Sigmoid colon (tissue), 7 donors: ENCODE data around the gene KCNJ3. TPM values are rescaled to one million over a fixed set of nuclear protein-coding genes. Genes with fewer than 3 reads are reported as not detected.

Experiments
- DNase-seq: peaks from one replicate; pipeline ENCODE4 v3.0.0-alpha.2; 2019
- H3K27ac ChIP-seq, 4 donors: fragments of 200-600 bp; sonication (generic); one replicate each; pipeline ENCODE4 v1.5.1; 2016 to 2019; ENCODE audit warnings: mild to moderate bottlenecking in 1 of 4
- H3K27me3 ChIP-seq, 3 donors: fragments of 200-600 bp; sonication (generic); one replicate each; pipeline ENCODE4 v1.5.1; 2019; ENCODE audit warnings: mild to moderate bottlenecking in 1 of 3
- H3K36me3 ChIP-seq, 4 donors: fragments of 200-600 bp; sonication (generic); one replicate each; pipeline ENCODE4 v1.5.1; 2016 to 2019
- H3K4me1 ChIP-seq, 4 donors: fragments of 200-600 bp; sonication (generic); one replicate each; pipeline ENCODE4 v1.5.1; 2017 to 2019
- H3K4me3 ChIP-seq, 4 donors: fragments of 200-600 bp; sonication (generic); one replicate each; pipeline ENCODE4 v1.5.1; 2017 to 2019; ENCODE audit warnings: mild to moderate bottlenecking in 2 of 4, moderate library complexity in 1 of 4
- H3K9me3 ChIP-seq, 4 donors: fragments of 200-600 bp in 3 of 4; sonication (generic) in 3 of 4; one replicate each; pipeline versions ENCODE4 v1.5.1 to v1.6.1; 2013 to 2019
- EP300 ChIP-seq, 4 donors: sonication (generic); formaldehyde crosslinking; IDR thresholded peaks; one replicate each; pipeline ENCODE4 v1.6.1; 2017; ENCODE audit warnings: antibody characterized with exemption in 4 of 4
- POLR2A ChIP-seq, 2 donors: fragments of 450-650 bp; IDR thresholded peaks; one replicate each; pipeline ENCODE4 v1.6.1; 2016; ENCODE audit warnings: antibody characterized with exemption in 2 of 2, mild to moderate bottlenecking in 2 of 2, moderate library complexity in 2 of 2
- POLR2AphosphoS5 ChIP-seq, 4 donors: sonication (generic); formaldehyde crosslinking; IDR thresholded peaks; one replicate each; pipeline ENCODE4 v1.6.1; 2017; ENCODE audit warnings: antibody characterized with exemption in 4 of 4
- WGBS, 2 donors: extraction: QIAGEN DNeasy Blood & Tissue Kit; methylation state at CpG; one replicate each; pipeline ENCODE4 v1.1.7; 2013; 5-methylcytosine and 5-hydroxymethylcytosine counted together
- intact Hi-C: fragments of 100-400 bp; cut with DNase I; formaldehyde crosslinking; loops from one replicate; pipeline ENCODE4 v1.15.1; 2023
- polyA plus RNA-seq, 3 donors: library from polyadenylated mRNA; stranded (reverse); fragments of 200-250 nt; gene quantifications; one replicate each; pipeline ENCODE4 v1.2.3, GENCODE V29; 2013
- total RNA-seq, 4 donors: library from RNA; depleted of rRNA; stranded (reverse); fragments of >200 nt; gene quantifications; one replicate each; pipeline ENCODE4 v1.1.0, GENCODE V29; 2016
- TF ChIP-seq, protein P1 (sequence below), 4 experiments: fragments of 450-650 bp in 3 of 4; fragments of 200-600 bp in 1 of 4; IDR thresholded peaks; one replicate each; pipeline ENCODE4 v1.5.1; 2016 to 2019; ENCODE audit warnings: antibody characterized with exemption in 4 of 4, mild to moderate bottlenecking in 3 of 4, moderate library complexity in 2 of 4
- donor health status: healthy with polysubstance abuse.
- donor health status: Bipolar disorder and iron deficiency.
- donor health status: healthy.

The KCNJ3 gene
- total and polyA plus RNA-seq, 7 donors = under 0.01 to 0.60 (median 0.16) TPM

- Histone ChIP-seq H3K27me3 (no peaks in the 10 kb centered on the region), H3K36me3 (no peaks in the 10 kb centered on the region), H3K4me3 (no peak overlapping the region), H3K27ac (no peak overlapping the region), H3K9me3 (no peaks in the 10 kb centered on the region), H3K4me1 (no peaks in the 10 kb centered on the region)
- no peak for DNase-seq
- TF ChIP-seq POLR2A (IDR thresholded peaks at IDR 0.05) = no peak
- no peak for TF ChIP-seq EP300 (IDR thresholded peaks at IDR 0.05)
- TF ChIP-seq POLR2AphosphoS5 (IDR thresholded peaks at IDR 0.05) = no peak
- TF ChIP-seq, protein P1, sequence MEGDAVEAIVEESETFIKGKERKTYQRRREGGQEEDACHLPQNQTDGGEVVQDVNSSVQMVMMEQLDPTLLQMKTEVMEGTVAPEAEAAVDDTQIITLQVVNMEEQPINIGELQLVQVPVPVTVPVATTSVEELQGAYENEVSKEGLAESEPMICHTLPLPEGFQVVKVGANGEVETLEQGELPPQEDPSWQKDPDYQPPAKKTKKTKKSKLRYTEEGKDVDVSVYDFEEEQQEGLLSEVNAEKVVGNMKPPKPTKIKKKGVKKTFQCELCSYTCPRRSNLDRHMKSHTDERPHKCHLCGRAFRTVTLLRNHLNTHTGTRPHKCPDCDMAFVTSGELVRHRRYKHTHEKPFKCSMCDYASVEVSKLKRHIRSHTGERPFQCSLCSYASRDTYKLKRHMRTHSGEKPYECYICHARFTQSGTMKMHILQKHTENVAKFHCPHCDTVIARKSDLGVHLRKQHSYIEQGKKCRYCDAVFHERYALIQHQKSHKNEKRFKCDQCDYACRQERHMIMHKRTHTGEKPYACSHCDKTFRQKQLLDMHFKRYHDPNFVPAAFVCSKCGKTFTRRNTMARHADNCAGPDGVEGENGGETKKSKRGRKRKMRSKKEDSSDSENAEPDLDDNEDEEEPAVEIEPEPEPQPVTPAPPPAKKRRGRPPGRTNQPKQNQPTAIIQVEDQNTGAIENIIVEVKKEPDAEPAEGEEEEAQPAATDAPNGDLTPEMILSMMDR (IDR thresholded peaks at IDR 0.05) = no peak
- intact Hi-C loops = no loop called here
- WGBS, 2 donors = 90 to 97% methylated on average over 1 of the region's 1 CpG
Measured at GRCh38 chr2:154688373-154688772, 10.1 kb upstream of the KCNJ3 start.

GRCh38 chr2:154689158-154689557, 9.3 kb upstream of the KCNJ3 start:
- Histone ChIP-seq H3K27me3 (no peaks in the 10 kb centered on the region), H3K36me3 (no peaks in the 10 kb centered on the region), H3K4me3 (no peak overlapping the region), H3K27ac (no peak overlapping the region), H3K9me3 (no peaks in the 10 kb centered on the region), H3K4me1 (no peaks in the 10 kb centered on the region)
- no peak for DNase-seq
- intact Hi-C loops = no loop called here
- no peak for TF ChIP-seq POLR2AphosphoS5 (IDR thresholded peaks at IDR 0.05)
- TF ChIP-seq, protein P1 (IDR thresholded peaks at IDR 0.05) = no peak
- no peak for TF ChIP-seq POLR2A (IDR thresholded peaks at IDR 0.05)
- no peak for TF ChIP-seq EP300 (IDR thresholded peaks at IDR 0.05)
- 57 to 68% methylated on average over 1 of the region's 1 CpG for WGBS, 2 donors

- TF ChIP-seq POLR2AphosphoS5 (IDR thresholded peaks at IDR 0.05) (no peak), POLR2A (IDR thresholded peaks at IDR 0.05) (no peak), EP300 (IDR thresholded peaks at IDR 0.05) (no peak)
- TF ChIP-seq, protein P1 (IDR thresholded peaks at IDR 0.05) = no peak
- Histone ChIP-seq H3K4me1 (peaks cover 0 to 11% (median 8%) of the 10 kb centered on the region in 4 donors), H3K27me3 (peaks cover 8 to 17% (median 11%) of the 10 kb centered on the region in 3 donors), H3K9me3 (no peaks in the 10 kb centered on the region), H3K27ac (no peak overlapping the region), H3K4me3 (no peak overlapping the region), H3K36me3 (no peaks in the 10 kb centered on the region)
- intact Hi-C loops = no loop called here
- DNase-seq = no peak
- WGBS, 2 donors = 42 to 76% methylated on average over 5 of the region's 5 CpGs
Measured at GRCh38 chr2:154692927-154693326, 5.6 kb upstream of the KCNJ3 start.

GRCh38 chr2:154693741-154694340, 4.7 kb upstream of the KCNJ3 start:
- H3K9me3 ChIP-seq = no peaks in the 10 kb centered on the region
- 63 to 74% methylated on average over 3 of the region's 3 CpGs for WGBS, 2 donors
- H3K4me1 ChIP-seq = peaks cover 0 to 20% (median 18%) of the 10 kb centered on the region in 4 donors
- intact Hi-C loops = no loop called here
- H3K27ac ChIP-seq = no peak overlapping the region
- no peak overlapping the region for H3K4me3 ChIP-seq
- DNase-seq = no peak
- TF ChIP-seq EP300 (IDR thresholded peaks at IDR 0.05) = no peak
- TF ChIP-seq, protein P1 (IDR thresholded peaks at IDR 0.05) = no peak
- no peak for TF ChIP-seq POLR2A (IDR thresholded peaks at IDR 0.05)
- TF ChIP-seq POLR2AphosphoS5 (IDR thresholded peaks at IDR 0.05) = no peak
- H3K36me3 ChIP-seq = no peaks in the 10 kb centered on the region
- H3K27me3 ChIP-seq = peaks cover 15 to 26% (median 20%) of the 10 kb centered on the region in 3 donors

GRCh38 chr2:154694881-154695280, 3.6 kb upstream of the KCNJ3 start:
- H3K27ac ChIP-seq = no peak overlapping the region
- H3K4me3 ChIP-seq = no peak overlapping the region
- intact Hi-C loops = no loop called here
- H3K36me3 ChIP-seq = no peaks in the 10 kb centered on the region
- TF ChIP-seq EP300 (IDR thresholded peaks at IDR 0.05) (no peak), POLR2AphosphoS5 (IDR thresholded peaks at IDR 0.05) (no peak), POLR2A (IDR thresholded peaks at IDR 0.05) (no peak)
- TF ChIP-seq, protein P1 (IDR thresholded peaks at IDR 0.05) = no peak
- no peaks in the 10 kb centered on the region for H3K9me3 ChIP-seq
- H3K27me3 ChIP-seq = peaks cover 15 to 35% (median 27%) of the 10 kb centered on the region in 3 donors
- WGBS, 2 donors = 84 to 89% methylated on average over 3 of the region's 3 CpGs
- DNase-seq = no peak
- H3K4me1 ChIP-seq = peaks cover 0 to 25% (median 19%) of the 10 kb centered on the region in 4 donors
